ENCODE data around the gene MATCAP1. TPM values are rescaled to one million over a fixed set of nuclear protein-coding genes. Genes with fewer than 3 reads are reported as not detected.

The MATCAP1 gene
- total RNA-seq, 1 donor from 2014 or later, result 12.4 TPM

GRCh38 chr16:67177743-67178699 is 5.7 kb downstream of the MATCAP1 start:
- intact Hi-C loops (cut with micrococcal nuclease), result no loop called here
- DNase-seq (peak; percentile 82), ATAC-seq (peak; percentile 45)

- DNase-seq (no peak), ATAC-seq (no peak)
- intact Hi-C loops (cut with micrococcal nuclease), result no loop called here
Observed at GRCh38 chr16:67176662-67177061, 7.1 kb downstream of the MATCAP1 start.

GRCh38 chr16:67174706-67175231 is 9.0 kb downstream of the MATCAP1 start:
- intact Hi-C loops (cut with micrococcal nuclease), result no loop called here
- DNase-seq (no peak), ATAC-seq (no peak)

GRCh38 chr16:67173808-67174705 is 9.7 kb downstream of the MATCAP1 start:
- intact Hi-C loops (cut with micrococcal nuclease), result no loop called here
- peak; percentile 94 for DNase-seq
- ATAC-seq, result peak; percentile 71

- ATAC-seq, result no peak
- intact Hi-C loops (cut with micrococcal nuclease), result no loop called here
- DNase-seq, result no peak
Observed at GRCh38 chr16:67173323-67173722, 10.4 kb downstream of the MATCAP1 start.

GRCh38 chr16:67170949-67171649 is 12.7 kb downstream of the MATCAP1 start:
- intact Hi-C loops (cut with micrococcal nuclease), result no loop called here
- ATAC-seq (peak; percentile 8), DNase-seq (no peak)

- peak; percentile 72 for ATAC-seq
- intact Hi-C loops (cut with micrococcal nuclease), result no loop called here
- peak; percentile 93 for DNase-seq
Observed at GRCh38 chr16:67170168-67170948, 13.4 kb downstream of the MATCAP1 start, which contains the start of gene NOL3. Gene NOL3, plus strand, starts transcription at chr16:67170538.

GRCh38 chr16:67169642-67170167 is 14.1 kb downstream of the MATCAP1 start:
- DNase-seq (peak; percentile 69), ATAC-seq (peak; percentile 3)
- intact Hi-C loops (cut with micrococcal nuclease), result no loop called here

GRCh38 chr16:67169011-67169451 is 14.7 kb downstream of the MATCAP1 start:
- DNase-seq, result no peak
- no peak for ATAC-seq
- intact Hi-C loops (cut with micrococcal nuclease), result no loop called here

GRCh38 chr16:67167588-67167987 is 16.2 kb downstream of the MATCAP1 start:
- intact Hi-C loops (cut with micrococcal nuclease), result no loop called here
- ATAC-seq (no peak), DNase-seq (no peak)

- DNase-seq, result no peak
- intact Hi-C loops (cut with micrococcal nuclease), result no loop called here
- ATAC-seq, result no peak
Observed at GRCh38 chr16:67166598-67167168, 17.1 kb downstream of the MATCAP1 start.

- intact Hi-C loops (cut with micrococcal nuclease), result no loop called here
- no peak for DNase-seq
- no peak for ATAC-seq
Observed at GRCh38 chr16:67166110-67166547, 17.6 kb downstream of the MATCAP1 start.

- DNase-seq (no peak), ATAC-seq (no peak)
- intact Hi-C loops (cut with micrococcal nuclease), result no loop called here
Observed at GRCh38 chr16:67165121-67166078, 18.4 kb downstream of the MATCAP1 start.

- intact Hi-C loops (cut with micrococcal nuclease), result no loop called here
- DNase-seq (peak; percentile 90), ATAC-seq (peak; percentile 52)
Observed at GRCh38 chr16:67164599-67165061, 19.1 kb downstream of the MATCAP1 start, which contains the start of gene HSF4. Gene HSF4, plus strand, starts transcription at chr16:67164745. Its CDS starts 67 bp downstream, at chr16:67164812.

GRCh38 chr16:67163999-67164558 is 19.7 kb downstream of the MATCAP1 start:
- intact Hi-C loops (cut with micrococcal nuclease), result no loop called here
- DNase-seq, result peak; percentile 58
- peak; percentile 11 for ATAC-seq
